Gastroesophageal sphincter (tissue), 3 donors: ENCODE measurements around the gene LAMA2.

ENCODE experiments used
- CTCF ChIP-seq, 4 experiments: fragments of 200-600 bp in 2 of 4; fragments of 450-650 bp in 2 of 4; sonication (generic) in 1 of 4; IDR thresholded peaks; one replicate each; pipeline ENCODE4 v1.5.1; 2017 to 2019; ENCODE audit warnings: antibody characterized with exemption in 4 of 4, mild to moderate bottlenecking in 2 of 4, moderate library complexity in 2 of 4
- EP300 ChIP-seq: sonication (generic); formaldehyde crosslinking; IDR thresholded peaks from one replicate; pipeline ENCODE4 v1.6.1; 2017; ENCODE audit warnings: antibody characterized with exemption, mild to moderate bottlenecking
- POLR2A ChIP-seq, 2 donors: fragments of 450-650 bp; IDR thresholded peaks; one replicate each; pipeline ENCODE4 v1.6.1; 2017; ENCODE audit warnings: antibody characterized with exemption in 2 of 2, mild to moderate bottlenecking in 2 of 2, moderate library complexity in 1 of 2
- POLR2AphosphoS5 ChIP-seq: sonication (generic); formaldehyde crosslinking; IDR thresholded peaks from one replicate; pipeline ENCODE4 v1.6.1; 2017; ENCODE audit warnings: antibody characterized with exemption

DNA sequence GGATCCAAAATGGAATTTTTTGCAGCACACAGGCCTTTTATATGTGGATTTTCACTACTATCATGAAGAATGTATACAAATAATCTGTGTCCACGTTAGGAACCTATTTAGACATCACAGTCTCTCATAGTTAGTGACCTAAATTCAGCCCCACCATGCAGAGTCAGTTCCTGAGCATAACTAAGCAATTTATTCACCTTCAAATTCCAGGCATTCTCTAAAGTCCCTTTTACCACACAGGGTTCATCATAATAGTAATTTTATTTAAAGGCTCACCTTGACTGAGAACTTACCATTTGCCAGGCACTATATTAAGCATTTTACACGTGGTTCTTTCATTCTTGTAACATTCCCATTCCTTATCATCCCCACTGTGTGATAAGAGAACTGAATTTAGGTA lies 473.2 kb downstream of the LAMA2 start:
- TF ChIP-seq POLR2AphosphoS5 (no peak), POLR2A (IDR thresholded peaks at IDR 0.05) (no peak), EP300 (no peak), CTCF (IDR thresholded peaks at IDR 0.05) (no peak)
